ENCODE data around the gene TRIM23.

GRCh38 chr5:65663804-65664521 lies 39.8 kb upstream of the TRIM23 start:
- TF ChIP-seq CTCF (conservative IDR thresholded peaks at IDR 0.05; ENCODE audit: low read length) (0 out of 2 replicates have a peak, but pooled peaks have one; percentile 21), EZH2phosphoT487 (IDR thresholded peaks at IDR 0.05; ENCODE audit: borderline replicate concordance, low read depth, low read length) (no peak)
